Astrocyte of the cerebellum (primary cell): ENCODE results near the gene BAHD1.

Source experiments
- DNase-seq: peaks from one replicate; pipeline ENCODE4 v3.0.0-alpha.2; 2011; ENCODE audit warnings: low read depth
- H3K4me3 ChIP-seq: 2 replicates; pipeline ENCODE4 v1.5.1; 2011; ENCODE audit warnings: mild to moderate bottlenecking, low read depth, low read length, moderate library complexity
- CTCF ChIP-seq: IDR thresholded peaks from 2 replicates; pipeline ENCODE4 v1.5.1; 2012; ENCODE audit warnings: low read length, low read depth, moderate library complexity, mild to moderate bottlenecking; ENCODE audit errors: missing control alignments
- in situ Hi-C: cut with HindIII; loops from 2 replicates; pipeline ENCODE4 v1.10.0; 2017; ENCODE audit warnings: low sequenced_read_pairs

The BAHD1 gene

GRCh38 chr15:40501487-40501886 lies 60.7 kb downstream of the BAHD1 start:
- TF ChIP-seq CTCF, result no peak
- H3K4me3 ChIP-seq, result no peak overlapping the region
- no peak for DNase-seq
- in situ Hi-C loops, result no loop called here

GRCh38 chr15:40506964-40507571 lies 66.3 kb downstream of the BAHD1 start:
- TF ChIP-seq CTCF, result peak; percentile 85
- DNase-seq, result peak; percentile 23
- H3K4me3 ChIP-seq, result peak overlapping the region; percentile 20
- in situ Hi-C loops, result no loop called here

- no peak for DNase-seq
- no peak for TF ChIP-seq CTCF
- in situ Hi-C loops, result no loop called here
- no peak overlapping the region for H3K4me3 ChIP-seq
These were observed 67.5 kb downstream of the BAHD1 start for GRCh38 chr15:40508216-40508615.

GRCh38 chr15:40510201-40510600 lies 69.4 kb downstream of the BAHD1 start:
- in situ Hi-C loops, result no loop called here
- DNase-seq, result no peak

GRCh38 chr15:40511093-40511471 lies 70.3 kb downstream of the BAHD1 start:
- peak overlapping the region; percentile 51 for H3K4me3 ChIP-seq
- in situ Hi-C loops, result no loop called here
- TF ChIP-seq CTCF, result no peak
- no peak for DNase-seq

More at GRCh38 chr15:40510201-40510600, 69.4 kb downstream of the BAHD1 start:
- H3K4me3 ChIP-seq, result no peak overlapping the region
- no peak for TF ChIP-seq CTCF

- no peak for TF ChIP-seq CTCF
- in situ Hi-C loops, result no loop called here
- DNase-seq, result no peak
- peak overlapping the region; percentile 51 for H3K4me3 ChIP-seq
These were observed 70.8 kb downstream of the BAHD1 start for GRCh38 chr15:40511472-40512133.
